ENCODE measurements around the gene KCTD1. TPM values are rescaled to one million over a fixed set of nuclear protein-coding genes. Genes with fewer than 3 reads are reported as not detected.

KCTD1 gene
- total RNA-seq, 2 experiments from 2014 or later: 3.4 to 4.2 TPM

DNA sequence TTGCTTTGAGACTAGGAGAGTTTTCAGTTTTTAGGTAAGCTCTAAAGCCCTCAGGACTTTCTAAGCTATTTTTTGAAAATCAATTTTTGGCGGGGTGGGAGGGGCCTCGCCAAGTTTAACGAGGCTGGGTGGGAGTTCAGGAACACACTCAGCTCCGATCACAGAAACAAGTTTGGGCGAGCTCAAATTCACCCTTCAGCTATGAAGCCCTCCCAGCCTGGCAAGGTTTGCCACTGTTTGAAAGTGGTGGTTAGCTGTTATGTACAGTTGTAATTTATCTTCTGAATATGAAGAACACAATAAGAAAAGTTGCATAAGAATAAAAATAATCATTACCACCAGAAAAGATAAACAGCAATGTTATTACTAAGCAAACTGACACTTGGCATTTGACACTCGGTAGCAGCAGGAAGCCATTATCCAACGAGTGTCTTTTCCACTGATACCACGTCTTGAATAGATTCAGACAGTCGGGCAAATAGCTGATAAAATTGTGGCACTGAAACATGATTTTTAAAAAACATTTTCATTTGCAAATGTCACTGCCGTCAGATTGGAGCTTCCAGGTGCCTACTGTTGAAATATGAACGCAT is 59.8 kb downstream of the KCTD1 start:
- Mint-ChIP-seq H3K9me3 (no peaks in the 10 kb centered on the region), H3K4me3 (no peak overlapping the region), H3K36me3 (no peaks in the 10 kb centered on the region), H3K27me3 (no peaks in the 10 kb centered on the region), H3K4me1 (no peaks in the 10 kb centered on the region), H3K27ac (no peak overlapping the region)
- DNase-seq: no peak

DNA sequence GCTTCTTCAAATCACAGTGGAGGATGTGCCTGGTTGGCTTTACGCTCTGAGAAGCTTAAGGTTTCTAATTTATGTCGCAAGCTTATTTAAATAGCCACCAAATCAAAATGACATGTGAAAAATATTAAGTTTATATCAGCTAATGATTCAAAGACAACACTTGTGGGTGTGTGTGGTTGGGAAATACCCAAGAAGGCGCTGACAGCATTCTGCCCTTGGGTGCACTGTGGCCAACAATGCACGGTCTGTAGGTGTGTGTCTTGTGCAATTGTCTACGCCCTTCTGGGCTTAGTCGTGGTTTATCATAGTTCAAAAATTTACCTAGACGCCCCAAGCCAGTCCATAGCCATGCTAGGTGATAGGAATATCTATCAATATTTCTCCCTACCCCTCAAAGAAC is 60.9 kb downstream of the KCTD1 start:
- Mint-ChIP-seq H3K4me3 (no peak overlapping the region), H3K27ac (no peak overlapping the region), H3K27me3 (no peaks in the 10 kb centered on the region), H3K4me1 (no peaks in the 10 kb centered on the region), H3K9me3 (no peaks in the 10 kb centered on the region), H3K36me3 (no peaks in the 10 kb centered on the region)
- DNase-seq: peak; percentile 6

GRCh38 chr18:26483633-26484032 is 64.7 kb downstream of the KCTD1 start:
- no peaks in the 10 kb centered on the region for H3K27me3 Mint-ChIP-seq
- H3K36me3 Mint-ChIP-seq: no peaks in the 10 kb centered on the region
- H3K4me3 Mint-ChIP-seq: no peak overlapping the region
- DNase-seq: no peak
- H3K4me1 Mint-ChIP-seq: no peaks in the 10 kb centered on the region
- H3K27ac Mint-ChIP-seq: no peak overlapping the region
- H3K9me3 Mint-ChIP-seq: no peaks in the 10 kb centered on the region

DNA sequence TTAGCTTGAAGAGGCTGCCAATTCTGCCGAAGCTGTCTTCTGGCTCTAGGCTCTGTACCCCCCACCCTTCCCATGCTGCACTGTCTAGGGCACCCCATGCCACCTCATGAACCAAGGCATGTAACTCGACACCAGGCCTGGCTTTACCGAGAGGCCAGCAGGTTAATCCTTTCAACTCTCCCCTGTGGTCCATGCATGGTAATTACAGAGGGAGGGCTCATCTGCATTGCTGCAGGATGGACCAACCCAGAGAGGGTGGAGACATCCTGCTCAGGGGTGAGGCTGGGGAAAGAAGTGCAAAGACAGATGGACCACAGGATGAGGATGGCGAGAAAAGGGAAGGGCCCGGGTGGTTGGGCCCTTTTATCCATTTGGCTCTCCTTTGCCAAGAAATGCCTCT is 65.8 kb downstream of the KCTD1 start:
- Mint-ChIP-seq H3K36me3 (no peaks in the 10 kb centered on the region), H3K9me3 (no peaks in the 10 kb centered on the region), H3K27me3 (no peaks in the 10 kb centered on the region), H3K4me1 (no peaks in the 10 kb centered on the region), H3K27ac (no peak overlapping the region), H3K4me3 (no peak overlapping the region)
- DNase-seq: no peak

DNA sequence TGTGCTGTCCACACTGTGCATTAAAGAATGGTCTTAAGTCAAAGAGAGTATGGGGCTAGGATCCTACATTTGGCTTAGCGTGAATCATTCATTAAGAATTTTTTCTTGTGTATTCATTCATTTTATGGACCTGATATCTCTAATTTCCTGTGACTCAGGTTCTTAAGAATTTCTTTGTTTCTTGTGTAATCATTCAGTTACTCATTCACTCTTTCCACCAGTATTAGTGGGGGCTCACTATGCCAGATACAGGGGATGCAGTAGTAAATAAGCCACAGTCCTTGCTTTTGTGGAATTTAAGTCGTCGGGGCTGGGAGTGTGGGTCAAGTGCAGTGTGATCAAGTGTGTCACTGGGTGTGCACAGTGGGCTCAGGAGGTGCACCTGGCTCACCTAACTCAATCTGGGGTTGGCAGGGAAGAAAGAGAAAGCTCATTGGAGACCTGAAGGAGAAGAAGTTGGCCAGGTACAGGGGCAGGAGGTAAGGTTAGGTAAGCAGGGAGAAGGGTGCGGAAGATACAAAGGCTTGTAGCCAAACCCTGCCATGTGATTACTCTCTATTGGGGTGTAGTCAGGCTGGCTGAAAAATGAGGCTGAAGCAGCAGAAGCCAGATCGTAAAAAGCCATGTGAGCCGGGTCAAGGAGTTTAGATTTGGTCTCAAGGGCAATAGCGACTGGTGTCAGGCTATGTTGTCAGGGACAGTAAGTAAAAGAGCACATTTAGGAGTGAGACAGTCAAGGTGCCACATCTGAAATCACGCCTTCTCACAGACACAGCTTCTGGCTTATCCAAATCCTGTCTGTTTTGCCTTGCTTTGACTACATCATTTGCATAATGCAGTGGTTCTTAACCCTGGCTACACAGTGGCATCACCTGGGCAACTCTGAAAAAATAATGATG is 67.2 kb downstream of the KCTD1 start:
- Mint-ChIP-seq H3K27me3 (no peaks in the 10 kb centered on the region), H3K36me3 (no peaks in the 10 kb centered on the region), H3K4me1 (no peaks in the 10 kb centered on the region), H3K9me3 (no peaks in the 10 kb centered on the region), H3K27ac (no peak overlapping the region), H3K4me3 (no peak overlapping the region)
- DNase-seq: no peak

DNA sequence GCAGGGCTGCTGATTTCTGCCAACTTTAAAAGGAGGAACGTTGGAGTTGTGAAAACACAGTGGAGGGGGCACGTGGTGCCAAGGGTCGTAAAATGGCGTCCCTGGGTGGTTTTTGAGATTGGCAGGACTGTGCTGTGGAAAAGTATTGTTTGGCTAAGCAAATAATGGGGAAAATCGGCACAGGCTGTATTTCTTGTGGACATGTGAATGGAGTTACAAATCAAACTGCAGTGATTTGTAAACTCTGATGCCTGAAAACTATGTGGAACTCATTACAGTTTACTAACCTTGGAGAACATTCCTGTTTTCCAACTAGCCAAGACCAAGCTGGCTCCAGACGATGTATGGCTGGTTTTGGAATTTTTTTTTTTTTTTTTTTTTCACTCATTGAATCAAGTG is 68.7 kb downstream of the KCTD1 start:
- no peaks in the 10 kb centered on the region for H3K27me3 Mint-ChIP-seq
- H3K9me3 Mint-ChIP-seq: no peaks in the 10 kb centered on the region
- no peak overlapping the region for H3K27ac Mint-ChIP-seq
- H3K4me3 Mint-ChIP-seq: no peak overlapping the region
- H3K36me3 Mint-ChIP-seq: peaks cover 2% of the 10 kb centered on the region
- H3K4me1 Mint-ChIP-seq: no peaks in the 10 kb centered on the region
- no peak for DNase-seq

DNA sequence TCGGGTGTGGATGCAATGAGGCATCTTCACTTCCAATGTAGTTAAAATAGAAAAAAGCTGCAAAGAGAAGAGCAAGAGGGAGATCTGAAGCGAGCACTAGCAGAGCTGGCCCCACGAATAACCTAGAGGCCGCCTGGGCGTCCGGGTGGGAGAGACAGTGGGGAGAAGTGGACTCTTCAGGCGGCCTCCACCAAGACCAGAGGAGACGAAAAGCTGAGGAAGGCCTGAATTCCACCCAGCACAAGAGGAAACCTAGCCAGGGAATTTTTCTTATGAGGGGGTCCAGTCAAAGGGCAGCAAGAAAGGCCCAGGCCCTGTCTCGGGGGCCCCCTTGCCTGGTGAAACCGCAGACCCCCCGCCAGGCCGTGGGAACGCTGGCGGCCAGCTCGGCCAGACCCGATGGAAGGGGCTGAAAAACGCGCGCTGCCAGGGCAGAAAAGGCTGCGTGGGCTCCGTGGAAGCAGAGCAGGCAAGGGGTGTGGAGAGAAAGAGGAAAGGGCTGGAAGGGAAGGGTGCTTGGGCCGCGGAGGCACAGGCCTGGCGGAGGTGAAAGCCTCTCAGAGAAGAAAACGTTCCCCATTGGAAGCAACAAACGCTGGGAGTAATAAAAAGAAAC is 69.2 kb downstream of the KCTD1 start:
- Mint-ChIP-seq H3K36me3 (peaks cover 2% of the 10 kb centered on the region), H3K27me3 (no peaks in the 10 kb centered on the region), H3K9me3 (no peaks in the 10 kb centered on the region), H3K27ac (no peak overlapping the region), H3K4me3 (no peak overlapping the region), H3K4me1 (no peaks in the 10 kb centered on the region)
- DNase-seq: no peak

DNA sequence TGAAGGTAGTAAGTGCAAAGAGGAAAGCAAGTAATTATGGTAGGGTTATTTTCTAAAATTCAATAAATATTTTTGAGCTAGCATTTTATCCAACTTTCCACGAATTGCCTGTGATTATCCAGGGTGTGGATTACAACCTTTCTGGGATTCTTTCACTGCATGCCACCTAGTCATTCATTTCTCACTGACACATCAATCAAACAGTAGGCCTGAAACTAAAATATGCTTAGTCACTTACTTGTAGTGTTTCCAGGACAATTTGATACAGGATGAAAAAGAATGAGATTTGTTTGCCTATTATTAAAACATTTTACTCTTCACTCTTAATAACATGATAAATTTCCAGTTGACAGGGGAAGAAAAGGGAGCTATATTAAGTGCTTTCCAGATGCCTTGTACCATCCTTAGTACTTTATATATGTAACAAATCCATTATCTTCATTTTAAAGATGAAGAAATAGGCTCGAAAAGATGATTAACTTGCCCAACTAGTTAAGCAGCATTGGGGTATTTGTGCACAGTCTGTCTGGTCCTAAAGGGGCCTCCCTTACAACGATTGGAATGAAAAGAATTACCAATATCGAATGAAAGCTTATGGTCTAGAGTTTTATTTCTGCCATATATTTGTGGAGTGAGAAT is 70.4 kb downstream of the KCTD1 start:
- no peak for DNase-seq
- no peak overlapping the region for H3K27ac Mint-ChIP-seq
- no peaks in the 10 kb centered on the region for H3K4me1 Mint-ChIP-seq
- no peak overlapping the region for H3K4me3 Mint-ChIP-seq
- no peaks in the 10 kb centered on the region for H3K27me3 Mint-ChIP-seq
- peaks cover 2% of the 10 kb centered on the region for H3K36me3 Mint-ChIP-seq
- H3K9me3 Mint-ChIP-seq: no peaks in the 10 kb centered on the region

GRCh38 chr18:26476697-26477096 is 71.7 kb downstream of the KCTD1 start:
- no peaks in the 10 kb centered on the region for H3K27me3 Mint-ChIP-seq
- H3K4me1 Mint-ChIP-seq: no peaks in the 10 kb centered on the region
- H3K4me3 Mint-ChIP-seq: no peak overlapping the region
- no peak for DNase-seq
- no peaks in the 10 kb centered on the region for H3K9me3 Mint-ChIP-seq
- no peak overlapping the region for H3K27ac Mint-ChIP-seq
- H3K36me3 Mint-ChIP-seq: peaks cover 2% of the 10 kb centered on the region

GRCh38 chr18:26474542-26474941 is 73.8 kb downstream of the KCTD1 start:
- Mint-ChIP-seq H3K27me3 (no peaks in the 10 kb centered on the region), H3K9me3 (no peaks in the 10 kb centered on the region), H3K4me3 (no peak overlapping the region), H3K27ac (no peak overlapping the region), H3K36me3 (peaks cover 2% of the 10 kb centered on the region), H3K4me1 (no peaks in the 10 kb centered on the region)
- DNase-seq: no peak

- H3K4me3 Mint-ChIP-seq: no peak overlapping the region
- H3K36me3 Mint-ChIP-seq: peaks cover 2% of the 10 kb centered on the region
- H3K9me3 Mint-ChIP-seq: no peaks in the 10 kb centered on the region
- H3K4me1 Mint-ChIP-seq: no peaks in the 10 kb centered on the region
- no peaks in the 10 kb centered on the region for H3K27me3 Mint-ChIP-seq
- H3K27ac Mint-ChIP-seq: no peak overlapping the region
- DNase-seq: no peak
These were observed 74.7 kb downstream of the KCTD1 start for GRCh38 chr18:26473672-26474071.

DNA sequence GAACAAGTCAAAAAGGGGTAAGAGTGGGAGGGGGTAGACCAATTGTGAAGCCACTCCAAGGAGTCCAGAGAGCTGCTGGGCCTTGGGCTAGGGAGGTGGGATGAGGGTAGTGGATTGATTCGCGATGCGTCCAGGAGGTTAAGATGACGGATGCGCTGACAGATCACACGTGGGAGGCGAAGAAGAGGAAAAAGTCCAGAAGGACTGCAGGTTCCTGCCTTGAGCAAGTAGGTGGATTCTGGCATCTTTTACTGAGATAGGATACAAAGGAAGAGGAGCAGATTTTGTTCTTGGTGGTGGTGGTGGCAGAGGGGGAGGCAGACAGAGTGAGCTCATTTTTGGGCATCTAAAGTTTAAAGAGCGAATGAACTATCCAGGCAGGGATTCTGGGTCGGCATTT is 76.5 kb downstream of the KCTD1 start:
- DNase-seq: no peak
- no peak overlapping the region for H3K27ac Mint-ChIP-seq
- no peaks in the 10 kb centered on the region for H3K9me3 Mint-ChIP-seq
- H3K4me1 Mint-ChIP-seq: no peaks in the 10 kb centered on the region
- H3K27me3 Mint-ChIP-seq: no peaks in the 10 kb centered on the region
- H3K4me3 Mint-ChIP-seq: no peak overlapping the region
- H3K36me3 Mint-ChIP-seq: peaks cover 2% of the 10 kb centered on the region

- H3K9me3 Mint-ChIP-seq: no peaks in the 10 kb centered on the region
- DNase-seq: no peak
- H3K27ac Mint-ChIP-seq: no peak overlapping the region
- H3K4me3 Mint-ChIP-seq: no peak overlapping the region
- no peaks in the 10 kb centered on the region for H3K4me1 Mint-ChIP-seq
- H3K36me3 Mint-ChIP-seq: peaks cover 2% of the 10 kb centered on the region
- H3K27me3 Mint-ChIP-seq: no peaks in the 10 kb centered on the region
These were observed 77.3 kb downstream of the KCTD1 start for GRCh38 chr18:26471027-26471426.

DNA sequence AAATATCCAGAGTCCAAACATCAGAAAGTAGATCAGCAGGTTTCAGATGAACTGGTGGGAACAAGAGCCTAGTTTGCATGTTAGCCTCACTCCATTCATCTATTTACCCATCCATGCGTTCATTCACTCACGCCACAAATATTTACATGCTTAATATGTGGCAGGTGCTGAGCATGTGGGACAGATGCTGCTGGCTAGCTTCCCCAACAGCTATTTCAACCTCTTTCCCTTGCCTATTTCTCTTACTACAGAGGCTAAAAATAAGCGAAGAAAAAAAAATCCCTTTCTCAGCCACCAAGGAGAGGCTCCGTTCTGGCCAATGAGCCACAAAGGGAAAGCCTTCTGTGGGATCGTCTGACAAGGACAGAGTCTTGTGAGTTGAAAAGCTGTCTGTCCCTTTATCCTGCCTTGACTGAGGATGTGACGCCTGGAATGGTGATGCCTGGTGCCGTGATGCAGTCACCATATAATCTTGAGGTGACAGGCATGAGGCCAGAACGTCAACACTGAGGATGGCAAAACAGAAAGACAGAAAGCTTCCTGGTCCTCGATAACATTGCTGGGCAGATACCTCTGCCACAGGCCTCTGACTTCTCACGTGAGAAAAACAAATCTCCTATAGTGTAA is 78.2 kb downstream of the KCTD1 start:
- H3K27me3 Mint-ChIP-seq: no peaks in the 10 kb centered on the region

GRCh38 chr18:26468931-26469340 is 79.4 kb downstream of the KCTD1 start:
- no peaks in the 10 kb centered on the region for H3K36me3 Mint-ChIP-seq

More for the DNA sequence above, 78.2 kb downstream of the KCTD1 start:
- no peak for DNase-seq
- Mint-ChIP-seq H3K4me1 (no peaks in the 10 kb centered on the region), H3K27ac (no peak overlapping the region), H3K36me3 (no peaks in the 10 kb centered on the region), H3K9me3 (no peaks in the 10 kb centered on the region), H3K4me3 (no peak overlapping the region)

More at GRCh38 chr18:26468931-26469340, 79.4 kb downstream of the KCTD1 start:
- H3K9me3 Mint-ChIP-seq: no peaks in the 10 kb centered on the region
- H3K27ac Mint-ChIP-seq: no peak overlapping the region
- H3K27me3 Mint-ChIP-seq: no peaks in the 10 kb centered on the region
- no peak for DNase-seq
- H3K4me1 Mint-ChIP-seq: no peaks in the 10 kb centered on the region
- H3K4me3 Mint-ChIP-seq: no peak overlapping the region

Measured in activated naive CD8-positive, alpha-beta T cell treated with anti-CD3 and anti-CD28 coated beads for 36 hours (primary cell).